ENCODE results near the gene LDLRAD3. TPM values are rescaled to one million over a fixed set of nuclear protein-coding genes. Genes with fewer than 3 reads are reported as not detected.

LDLRAD3 gene
- total and polyA plus RNA-seq, 12 donors: 5.4 to 16.7 (median 10.2) TPM

- TF ChIP-seq POLR2A (IDR thresholded peaks at IDR 0.05): no peak
- TF ChIP-seq, protein P1, sequence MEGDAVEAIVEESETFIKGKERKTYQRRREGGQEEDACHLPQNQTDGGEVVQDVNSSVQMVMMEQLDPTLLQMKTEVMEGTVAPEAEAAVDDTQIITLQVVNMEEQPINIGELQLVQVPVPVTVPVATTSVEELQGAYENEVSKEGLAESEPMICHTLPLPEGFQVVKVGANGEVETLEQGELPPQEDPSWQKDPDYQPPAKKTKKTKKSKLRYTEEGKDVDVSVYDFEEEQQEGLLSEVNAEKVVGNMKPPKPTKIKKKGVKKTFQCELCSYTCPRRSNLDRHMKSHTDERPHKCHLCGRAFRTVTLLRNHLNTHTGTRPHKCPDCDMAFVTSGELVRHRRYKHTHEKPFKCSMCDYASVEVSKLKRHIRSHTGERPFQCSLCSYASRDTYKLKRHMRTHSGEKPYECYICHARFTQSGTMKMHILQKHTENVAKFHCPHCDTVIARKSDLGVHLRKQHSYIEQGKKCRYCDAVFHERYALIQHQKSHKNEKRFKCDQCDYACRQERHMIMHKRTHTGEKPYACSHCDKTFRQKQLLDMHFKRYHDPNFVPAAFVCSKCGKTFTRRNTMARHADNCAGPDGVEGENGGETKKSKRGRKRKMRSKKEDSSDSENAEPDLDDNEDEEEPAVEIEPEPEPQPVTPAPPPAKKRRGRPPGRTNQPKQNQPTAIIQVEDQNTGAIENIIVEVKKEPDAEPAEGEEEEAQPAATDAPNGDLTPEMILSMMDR (IDR thresholded peaks at IDR 0.05): no peak
- 92 to 97% (median 93%) methylated on average over 6 of the region's 6 CpGs for WGBS, 4 donors
- H3K27me3 ChIP-seq: no peaks in the 10 kb centered on the region
These were observed 54.1 kb downstream of the LDLRAD3 start for GRCh38 chr11:35997902-35998520.

GRCh38 chr11:35998634-35999033, 54.8 kb downstream of the LDLRAD3 start:
- no peak overlapping the region for H3K4me3 ChIP-seq
- intact Hi-C loops (cut with DNase I): no loop called here
- TF ChIP-seq, protein P1 (IDR thresholded peaks at IDR 0.05): no peak
- no peak for TF ChIP-seq POLR2A (IDR thresholded peaks at IDR 0.05)
- H3K27ac ChIP-seq: no peak overlapping the region
- H3K4me1 ChIP-seq (replicated peaks in 1 of 2): peaks cover 0 to 12% of the 10 kb centered on the region in 2 donors
- DNase-seq: no peak
- no peaks in the 10 kb centered on the region for H3K27me3 ChIP-seq
- H3K9me3 ChIP-seq (replicated peaks in 1 of 3): no peaks in the 10 kb centered on the region
- H3K36me3 ChIP-seq (replicated peaks in 1 of 2): no peaks in the 10 kb centered on the region
- 82 to 87% (median 86%) methylated on average over 6 of the region's 6 CpGs for WGBS, 4 donors

More at GRCh38 chr11:35997902-35998520, 54.1 kb downstream of the LDLRAD3 start:
- no peaks in the 10 kb centered on the region for H3K9me3 ChIP-seq (replicated peaks in 1 of 3)
- no peak for DNase-seq
- intact Hi-C loops (cut with DNase I): no loop called here
- no peaks in the 10 kb centered on the region for H3K36me3 ChIP-seq (replicated peaks in 1 of 2)
- H3K4me3 ChIP-seq: no peak overlapping the region
- peaks cover 0 to 9% of the 10 kb centered on the region in 2 donors for H3K4me1 ChIP-seq (replicated peaks in 1 of 2)
- H3K27ac ChIP-seq: no peak overlapping the region

- no peaks in the 10 kb centered on the region for H3K27me3 ChIP-seq
- no peak for TF ChIP-seq POLR2A (IDR thresholded peaks at IDR 0.05)
- TF ChIP-seq, protein P1 (IDR thresholded peaks at IDR 0.05): no peak
- H3K36me3 ChIP-seq (replicated peaks in 1 of 2): no peaks in the 10 kb centered on the region
- H3K9me3 ChIP-seq (replicated peaks in 1 of 3): peaks cover 0 to 3% (median 0%) of the 10 kb centered on the region in 3 donors
- no peak for DNase-seq
- peaks cover 0 to 12% of the 10 kb centered on the region in 2 donors for H3K4me1 ChIP-seq (replicated peaks in 1 of 2)
- intact Hi-C loops (cut with DNase I): no loop called here
- H3K27ac ChIP-seq: no peak overlapping the region
- H3K4me3 ChIP-seq: no peak overlapping the region
- 87 to 95% (median 93%) methylated on average over 6 of the region's 6 CpGs for WGBS, 4 donors
These were observed 56.8 kb downstream of the LDLRAD3 start for GRCh38 chr11:36000616-36001190.

DNA sequence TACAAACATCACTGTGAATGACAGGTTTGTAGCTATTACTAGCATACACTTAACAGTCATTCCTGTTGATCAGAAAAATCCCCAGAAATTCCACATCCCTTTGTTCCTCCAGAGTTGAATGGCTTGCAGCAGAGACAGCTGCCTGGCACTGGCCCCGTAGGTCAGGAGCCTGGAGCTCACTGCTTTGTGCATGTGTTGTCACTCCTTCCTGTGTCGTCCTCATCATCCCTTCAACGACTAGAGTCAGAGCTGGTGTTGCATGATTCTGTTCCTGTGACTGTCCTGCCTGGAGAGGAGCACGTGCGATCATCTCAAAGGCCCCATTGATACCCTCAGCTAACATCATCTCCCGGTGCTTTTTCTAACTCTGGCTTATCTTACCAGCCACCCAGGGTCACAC, 58.3 kb downstream of the LDLRAD3 start:
- no peak overlapping the region for H3K4me3 ChIP-seq
- H3K36me3 ChIP-seq (replicated peaks in 1 of 2): no peaks in the 10 kb centered on the region
- no peaks in the 10 kb centered on the region for H3K27me3 ChIP-seq
- H3K27ac ChIP-seq: no peak overlapping the region
- peaks cover 0 to 12% of the 10 kb centered on the region in 2 donors for H3K4me1 ChIP-seq (replicated peaks in 1 of 2)
- H3K9me3 ChIP-seq (replicated peaks in 1 of 3): peaks cover 0 to 3% (median 0%) of the 10 kb centered on the region in 3 donors
- 60 to 64% (median 63%) methylated on average over 6 of the region's 6 CpGs for WGBS, 4 donors
- peak in 2 of 7 donors; percentile 13 to 24 for DNase-seq
- TF ChIP-seq POLR2A (IDR thresholded peaks at IDR 0.05): no peak
- TF ChIP-seq, protein P1 (IDR thresholded peaks at IDR 0.05): no peak
- intact Hi-C loops (cut with DNase I): no loop called here

Data from adrenal gland (tissue), 12 donors.